ENCODE measurements around the gene ZBTB16.

DNA sequence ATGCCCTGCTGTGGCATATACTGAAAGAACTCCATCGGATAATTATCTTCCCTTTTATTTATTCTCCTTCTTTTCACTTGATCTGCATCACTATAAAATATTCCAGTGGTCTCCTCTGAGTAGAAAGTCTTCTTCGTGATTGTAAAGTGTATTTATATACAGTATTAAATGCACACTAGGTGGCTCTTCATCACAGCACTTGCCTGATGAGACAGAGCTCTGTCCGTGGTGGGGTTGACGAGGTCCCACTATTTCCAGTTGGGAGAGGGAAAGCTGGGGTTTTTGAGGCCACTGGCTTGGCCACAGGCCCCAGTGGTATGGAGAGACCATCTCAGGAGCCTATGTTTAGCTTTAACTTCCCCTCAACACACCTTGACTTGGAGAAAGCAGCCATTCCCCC is 31.6 kb upstream of the ZBTB16 start:
- TF ChIP-seq CTCF (IDR thresholded peaks at IDR 0.05; ENCODE audit: low read depth, low read length): no peak
- TF ChIP-seq POLR2A (IDR thresholded peaks at IDR 0.05; ENCODE audit: extremely low read depth, insufficient read length): no peak
- no peak for TF ChIP-seq MYC (IDR thresholded peaks at IDR 0.05; ENCODE audit: low read depth, low read length)
- TF ChIP-seq MAX (IDR thresholded peaks at IDR 0.05; ENCODE audit: low read depth, low read length): no peak

Measured in NB4 (cell line).